ENCODE results near the gene ZKSCAN3. TPM values are rescaled to one million over a fixed set of nuclear protein-coding genes. Genes with fewer than 3 reads are reported as not detected.
"Not testable (repeated sequence)": the region's sequence is repeated elsewhere in the genome, so short reads cannot be mapped to it uniquely, and the experiment has no call there.

Gene ZKSCAN3
- polyA plus RNA-seq (2011; rRNA removed): 2.7 and 3.5 TPM in 2 replicates
- 0.75 and 0.93 TPM in 2 replicates for polyA plus RNA-seq (2012; cell fraction: cytosol; rRNA removed)
- 0.54 and 0.92 TPM in 2 replicates for polyA plus RNA-seq (2012; cell fraction: nucleus; rRNA removed)
- 1.5 to 1.6 TPM (median 1.6 TPM) in 3 replicates for polyA plus RNA-seq (2017; fragmentation: RNase III; extraction: RNeasy Plus Mini Kit Qiagen cat#74134 plus additional on column Dnase treatment)
- polyA minus RNA-seq (2011; rRNA and poly(A)+ RNA removed): 1.4 and 2.0 TPM in 2 replicates

DNA sequence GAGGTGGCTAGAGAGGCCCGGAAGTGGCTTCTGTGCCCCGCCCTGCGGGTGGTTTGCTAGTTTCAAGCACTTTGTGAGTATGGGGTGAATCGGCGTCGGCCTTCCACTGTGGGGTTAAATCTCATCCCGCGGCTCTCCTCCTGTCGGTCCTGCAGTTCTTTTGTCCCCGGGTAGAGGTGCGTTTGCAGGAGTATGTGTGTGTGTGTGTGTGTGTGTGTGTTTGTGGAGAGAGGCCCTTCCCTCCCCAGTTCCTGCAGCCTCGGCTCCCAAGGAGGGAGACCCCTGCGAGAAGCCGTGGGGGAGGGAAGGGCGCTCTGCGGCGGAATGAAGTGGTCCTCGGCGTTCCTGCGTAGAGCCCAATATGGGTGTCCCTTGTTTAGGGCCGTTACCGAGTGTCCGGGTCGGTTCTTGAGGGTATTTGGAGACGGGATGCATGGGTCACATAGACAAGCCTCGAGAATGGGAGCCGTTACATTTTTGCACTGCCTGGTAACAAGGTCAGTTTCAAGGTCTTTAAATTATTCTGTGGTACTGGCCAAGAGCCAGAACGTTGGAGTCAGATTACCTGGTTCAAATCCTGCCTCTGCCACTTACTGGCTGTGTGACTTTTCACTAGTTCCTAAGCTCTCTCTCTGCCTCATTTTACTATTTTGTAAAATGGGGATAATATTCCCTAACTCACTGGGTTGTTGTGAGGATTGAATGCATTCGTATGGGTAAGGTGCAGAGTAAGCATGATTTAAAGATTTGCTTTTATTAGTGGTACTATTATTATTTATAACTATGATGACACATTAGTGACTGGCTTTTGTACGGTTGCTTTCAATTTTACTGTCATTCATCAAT, at the start of gene ZKSCAN3:
Gene ZKSCAN3 (plus strand): TSS at position 56 of the 846 bp plus-strand sequence. CDS start 9,640 bp downstream, outside the sequence.
- no peaks in the 10 kb centered on the region for H3K9me3 ChIP-seq
- ATAC-seq (peak; percentile 98 to 99), DNase-seq (ENCODE audit: low read depth in 1 of 2, low spot score in 1 of 2) (peak; percentile 70 to 75), FAIRE-seq (no peak)
- peak within 1 kb of the TSS; percentile 75 for H3K4me3 ChIP-seq
- H3K4me1 ChIP-seq: 0 out of 3 replicates have a peak, but pooled peaks cover 13% of the 10 kb centered on the region
- 1% methylated on average over 22 of the region's 30 CpGs for WGBS (ENCODE audit: missing lambda C conversion rate)
- CTCF ChIA-PET: no interaction called here
- H3K4me2 ChIP-seq: peak within 1 kb of the TSS; percentile 86
- POLR2A ChIA-PET: interaction anchor here (0.7 to 1.2 kb wide), 3 partner anchors 14 to 83 kb away, joined by 4 to 10 read pairs (median 6); partner anchors contain the start of genes ZSCAN26 and ZSCAN31
- TF ChIP-seq ELK1 (IDR thresholded peaks at IDR 0.05; ENCODE audit: low read depth, low read length): no peak
- TF ChIP-seq POLR2A (IDR thresholded peaks at IDR 0.05; ENCODE audit: low read length): peak; percentile 68
- TF ChIP-seq, protein P1, sequence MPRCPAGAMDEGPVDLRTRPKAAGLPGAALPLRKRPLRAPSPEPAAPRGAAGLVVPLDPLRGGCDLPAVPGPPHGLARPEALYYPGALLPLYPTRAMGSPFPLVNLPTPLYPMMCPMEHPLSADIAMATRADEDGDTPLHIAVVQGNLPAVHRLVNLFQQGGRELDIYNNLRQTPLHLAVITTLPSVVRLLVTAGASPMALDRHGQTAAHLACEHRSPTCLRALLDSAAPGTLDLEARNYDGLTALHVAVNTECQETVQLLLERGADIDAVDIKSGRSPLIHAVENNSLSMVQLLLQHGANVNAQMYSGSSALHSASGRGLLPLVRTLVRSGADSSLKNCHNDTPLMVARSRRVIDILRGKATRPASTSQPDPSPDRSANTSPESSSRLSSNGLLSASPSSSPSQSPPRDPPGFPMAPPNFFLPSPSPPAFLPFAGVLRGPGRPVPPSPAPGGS (IDR thresholded peaks at IDR 0.05): 0 out of 3 replicates have a peak, but pooled peaks have one; percentile 65
- peak; percentile 38 to 77; a peak in 2 of 5 replicates for TF ChIP-seq JUN (IDR thresholded peaks at IDR 0.05)
- peak; percentile 39; the same call in 1 of the 2 replicates for TF ChIP-seq MAX (IDR thresholded peaks at IDR 0.05)
- TF ChIP-seq NFE2L2 (conservative IDR thresholded peaks at IDR 0.05; ENCODE audit: low read length): no peak
- H3K27ac ChIP-seq: peak within 1 kb of the TSS; percentile 78 to 90

DNA sequence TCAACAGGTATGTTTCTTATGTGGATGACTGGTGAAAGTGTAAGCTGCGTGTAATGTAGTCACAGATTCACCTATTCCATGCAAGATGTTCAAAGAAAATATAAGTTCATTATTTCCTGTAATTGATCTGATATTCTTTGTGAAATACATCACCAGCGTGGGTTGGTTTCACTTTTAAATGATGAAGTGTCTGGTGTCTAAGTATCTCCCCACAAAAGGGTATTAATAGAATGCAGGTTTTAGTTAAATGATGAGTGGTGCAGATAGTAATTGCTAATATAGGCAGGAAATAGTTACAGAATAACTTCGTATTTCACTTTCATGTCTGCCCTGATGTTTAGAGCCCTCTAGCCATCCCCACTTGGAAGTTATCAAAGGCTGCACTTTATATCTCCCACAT, 46.2 kb upstream of the ZKSCAN3 start:
- ChIA-PET POLR2A (no interaction called here), CTCF (no interaction called here)
- H3K27ac ChIP-seq: no peak overlapping the region
- TF ChIP-seq EHF (CRISPR knock-in tag; IDR thresholded peaks at IDR 0.05) (no peak), ZSCAN20 (CRISPR knock-in tag; IDR thresholded peaks at IDR 0.05) (no peak), RFX5 (IDR thresholded peaks at IDR 0.05) (no peak), POLR2AphosphoS2 (conservative IDR thresholded peaks at IDR 0.05; ENCODE audit: low read length) (no peak), SREBF2 (IDR thresholded peaks at IDR 0.05) (no peak), ZNF302 (CRISPR knock-in tag; IDR thresholded peaks at IDR 0.05) (no peak)
- TF ChIP-seq, protein P1 (IDR thresholded peaks at IDR 0.05): no peak
- TF ChIP-seq, protein P2, sequence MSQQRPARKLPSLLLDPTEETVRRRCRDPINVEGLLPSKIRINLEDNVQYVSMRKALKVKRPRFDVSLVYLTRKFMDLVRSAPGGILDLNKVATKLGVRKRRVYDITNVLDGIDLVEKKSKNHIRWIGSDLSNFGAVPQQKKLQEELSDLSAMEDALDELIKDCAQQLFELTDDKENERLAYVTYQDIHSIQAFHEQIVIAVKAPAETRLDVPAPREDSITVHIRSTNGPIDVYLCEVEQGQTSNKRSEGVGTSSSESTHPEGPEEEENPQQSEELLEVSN (IDR thresholded peaks at IDR 0.05; ENCODE audit: borderline replicate concordance, low read depth): no peak
- FAIRE-seq (no peak), DNase-seq (ENCODE audit: low read depth in 1 of 2, low spot score in 1 of 2) (no peak), ATAC-seq (no peak)
- no peaks in the 10 kb centered on the region for H3K9me3 ChIP-seq
- H3K4me2 ChIP-seq: no peak overlapping the region
- no peak overlapping the region for H3K4me3 ChIP-seq
- WGBS (ENCODE audit: missing lambda C conversion rate): 89% methylated on average over 3 of the region's 3 CpGs
- no peaks in the 10 kb centered on the region for H3K4me1 ChIP-seq

DNA sequence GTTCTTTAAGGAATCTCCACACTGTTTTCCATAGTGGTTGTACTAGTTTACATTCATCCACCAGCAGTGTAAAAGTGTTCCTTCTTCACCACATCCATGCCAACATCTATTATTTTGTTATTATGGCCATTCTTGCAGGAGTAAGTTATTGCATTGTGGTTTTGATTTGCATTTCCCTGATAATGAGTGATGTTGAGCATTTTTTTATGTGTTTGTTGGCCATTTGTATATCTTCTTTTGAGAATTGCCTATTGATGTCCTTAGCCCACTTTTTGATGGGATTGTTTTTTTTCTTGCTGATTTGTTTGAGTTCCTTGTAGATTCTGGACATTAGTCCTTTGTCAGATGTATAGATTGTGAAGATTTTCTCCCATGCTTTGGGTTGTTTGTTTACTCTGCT, 43.4 kb upstream of the ZKSCAN3 start:
- H3K4me2 ChIP-seq; H3K4me1 ChIP-seq; H3K9me3 ChIP-seq; H3K4me3 ChIP-seq; CTCF ChIA-PET; FAIRE-seq; H3K27ac ChIP-seq; ATAC-seq; DNase-seq (ENCODE audit: low read depth in 1 of 2, low spot score in 1 of 2); POLR2A ChIA-PET: not testable (repeated sequence)

All from A549 (cell line).